Measurements from ENCODE around the gene MAML3. TPM values are rescaled to one million over a fixed set of nuclear protein-coding genes. Genes with fewer than 3 reads are reported as not detected.

The MAML3 gene
- total and polyA plus RNA-seq, 2 of the 13 experiments (the other 11 are each of a cell fraction or from before 2014, with no cell fraction given): 0.05 to 0.13 TPM

- TF ChIP-seq, protein P1, sequence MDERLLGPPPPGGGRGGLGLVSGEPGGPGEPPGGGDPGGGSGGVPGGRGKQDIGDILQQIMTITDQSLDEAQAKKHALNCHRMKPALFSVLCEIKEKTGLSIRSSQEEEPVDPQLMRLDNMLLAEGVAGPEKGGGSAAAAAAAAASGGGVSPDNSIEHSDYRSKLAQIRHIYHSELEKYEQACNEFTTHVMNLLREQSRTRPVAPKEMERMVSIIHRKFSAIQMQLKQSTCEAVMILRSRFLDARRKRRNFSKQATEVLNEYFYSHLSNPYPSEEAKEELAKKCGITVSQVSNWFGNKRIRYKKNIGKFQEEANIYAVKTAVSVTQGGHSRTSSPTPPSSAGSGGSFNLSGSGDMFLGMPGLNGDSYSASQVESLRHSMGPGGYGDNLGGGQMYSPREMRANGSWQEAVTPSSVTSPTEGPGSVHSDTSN (CRISPR knock-in tag; IDR thresholded peaks at IDR 0.05): no peak
- TF ChIP-seq, protein P2, sequence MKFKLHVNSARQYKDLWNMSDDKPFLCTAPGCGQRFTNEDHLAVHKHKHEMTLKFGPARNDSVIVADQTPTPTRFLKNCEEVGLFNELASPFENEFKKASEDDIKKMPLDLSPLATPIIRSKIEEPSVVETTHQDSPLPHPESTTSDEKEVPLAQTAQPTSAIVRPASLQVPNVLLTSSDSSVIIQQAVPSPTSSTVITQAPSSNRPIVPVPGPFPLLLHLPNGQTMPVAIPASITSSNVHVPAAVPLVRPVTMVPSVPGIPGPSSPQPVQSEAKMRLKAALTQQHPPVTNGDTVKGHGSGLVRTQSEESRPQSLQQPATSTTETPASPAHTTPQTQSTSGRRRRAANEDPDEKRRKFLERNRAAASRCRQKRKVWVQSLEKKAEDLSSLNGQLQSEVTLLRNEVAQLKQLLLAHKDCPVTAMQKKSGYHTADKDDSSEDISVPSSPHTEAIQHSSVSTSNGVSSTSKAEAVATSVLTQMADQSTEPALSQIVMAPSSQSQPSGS (CRISPR knock-in tag; IDR thresholded peaks at IDR 0.05): no peak
- TF ChIP-seq FOXO1 (CRISPR knock-in tag; IDR thresholded peaks at IDR 0.05) (no peak), PAWR (CRISPR knock-in tag; IDR thresholded peaks at IDR 0.05; ENCODE audit: borderline replicate concordance) (no peak)
These were observed 394.9 kb downstream of the MAML3 start (continued) for GRCh38 chr4:139759097-139759496.

- Histone ChIP-seq H2AFZ (ENCODE audit: low read length) (no peak overlapping the region), H4K20me1 (ENCODE audit: insufficient read depth, low read length) (no peaks in the 10 kb centered on the region), H3K4me3 (replicated peaks in 1 of 3; ENCODE audit: insufficient read depth in 1 of 3, low read depth in 2 of 3, low read length in 3 of 3) (no peak overlapping the region), H3K4me2 (ENCODE audit: low read depth, low read length) (no peak overlapping the region), H3K4me1 (ENCODE audit: insufficient read depth, low read length) (peaks cover 15% of the 10 kb centered on the region), H3K27me3 (ENCODE audit: control insufficient read depth in 1 of 2, insufficient read depth in 2 of 2, low read length in 2 of 2) (no peaks in the 10 kb centered on the region), H3K79me2 (ENCODE audit: insufficient read depth, low read length) (no peaks in the 10 kb centered on the region), H3K9me3 (ENCODE audit: low read length) (no peaks in the 10 kb centered on the region), H3K27ac (ENCODE audit: extremely low read length, insufficient read depth, low read length) (no peak overlapping the region), H3K9ac (ENCODE audit: insufficient read depth, low read depth, low read length) (no peak overlapping the region), H3K36me3 (replicated peaks in 1 of 2; ENCODE audit: control insufficient read depth in 1 of 2, insufficient read depth in 2 of 2, low read length in 2 of 2) (no peaks in the 10 kb centered on the region)
- no TSS peak for BruUV-seq (replicated peaks)
- in situ Hi-C loops (cut with HindIII; ENCODE audit: extremely low pct_ligation_motif_present, low pct_unique_long_range_greater_than_20kb) (no loop called here), intact Hi-C loops (cut with micrococcal nuclease; ENCODE audit: unreplicated experiment) (no loop called here)
- FAIRE-seq (no peak), DNase-seq (ENCODE audit: low spot score) (no peak), ATAC-seq (no peak)
- ChIA-PET POLR2A (no interaction called here), CTCF (ENCODE audit: low intra/inter-chr PET ratio, low total read pairs) (no interaction called here)
- WGBS (ENCODE audit: low lambda C conversion rate): 37% methylated on average over 7 of the region's 10 CpGs
- TF ChIP-seq, protein P3, sequence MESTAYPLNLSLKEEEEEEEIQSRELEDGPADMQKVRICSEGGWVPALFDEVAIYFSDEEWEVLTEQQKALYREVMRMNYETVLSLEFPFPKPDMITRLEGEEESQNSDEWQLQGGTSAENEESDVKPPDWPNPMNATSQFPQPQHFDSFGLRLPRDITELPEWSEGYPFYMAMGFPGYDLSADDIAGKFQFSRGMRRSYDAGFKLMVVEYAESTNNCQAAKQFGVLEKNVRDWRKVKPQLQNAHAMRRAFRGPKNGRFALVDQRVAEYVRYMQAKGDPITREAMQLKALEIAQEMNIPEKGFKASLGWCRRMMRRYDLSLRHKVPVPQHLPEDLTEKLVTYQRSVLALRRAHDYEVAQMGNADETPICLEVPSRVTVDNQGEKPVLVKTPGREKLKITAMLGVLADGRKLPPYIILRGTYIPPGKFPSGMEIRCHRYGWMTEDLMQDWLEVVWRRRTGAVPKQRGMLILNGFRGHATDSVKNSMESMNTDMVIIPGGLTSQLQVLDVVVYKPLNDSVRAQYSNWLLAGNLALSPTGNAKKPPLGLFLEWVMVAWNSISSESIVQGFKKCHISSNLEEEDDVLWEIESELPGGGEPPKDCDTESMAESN (CRISPR knock-in tag; conservative IDR thresholded peaks at IDR 0.05): no peak
- no peak for TF ChIP-seq ZNF616 (CRISPR knock-in tag; IDR thresholded peaks at IDR 0.05; ENCODE audit: low read depth)
- no peak for TF ChIP-seq ZNF207 (IDR thresholded peaks at IDR 0.05; ENCODE audit: borderline replicate concordance)
- TF ChIP-seq SETDB1 (CRISPR knock-in tag; IDR thresholded peaks at IDR 0.05; ENCODE audit: borderline replicate concordance): no peak
- TF ChIP-seq NR2F2 (IDR thresholded peaks at IDR 0.05; ENCODE audit: borderline replicate concordance, low read depth): no peak
- no peak for TF ChIP-seq HNF4A (CRISPR knock-in tag; IDR thresholded peaks at IDR 0.05)
- TF ChIP-seq HIC2 (CRISPR knock-in tag; IDR thresholded peaks at IDR 0.05; ENCODE audit: low read depth): no peak
- no peak for TF ChIP-seq EP300 (IDR thresholded peaks at IDR 0.05; ENCODE audit: low read depth in 2 of 2, low read length in 2 of 2)
- TF ChIP-seq EP300 (CRISPR knock-in tag; IDR thresholded peaks at IDR 0.05; ENCODE audit: borderline replicate concordance): no peak
- TF ChIP-seq SOX13 (IDR thresholded peaks at IDR 0.05): no peak
- no peak for TF ChIP-seq SOX13 (CRISPR knock-in tag; conservative IDR thresholded peaks at IDR 0.05 in 1 of 2, IDR thresholded peaks at IDR 0.05 in 1 of 2)
- no peak for TF ChIP-seq PPARG (CRISPR knock-in tag; conservative IDR thresholded peaks at IDR 0.05)
These were observed 397.4 kb downstream of the MAML3 start for GRCh38 chr4:139756391-139757180.

All from HepG2 (cell line).